ENCODE data around the gene SPAG16. TPM values are rescaled to one million over a fixed set of nuclear protein-coding genes. Genes with fewer than 3 reads are reported as not detected.

SPAG16 gene
- total RNA-seq, 1 experiment from 2014 or later: 0.30 TPM

DNA sequence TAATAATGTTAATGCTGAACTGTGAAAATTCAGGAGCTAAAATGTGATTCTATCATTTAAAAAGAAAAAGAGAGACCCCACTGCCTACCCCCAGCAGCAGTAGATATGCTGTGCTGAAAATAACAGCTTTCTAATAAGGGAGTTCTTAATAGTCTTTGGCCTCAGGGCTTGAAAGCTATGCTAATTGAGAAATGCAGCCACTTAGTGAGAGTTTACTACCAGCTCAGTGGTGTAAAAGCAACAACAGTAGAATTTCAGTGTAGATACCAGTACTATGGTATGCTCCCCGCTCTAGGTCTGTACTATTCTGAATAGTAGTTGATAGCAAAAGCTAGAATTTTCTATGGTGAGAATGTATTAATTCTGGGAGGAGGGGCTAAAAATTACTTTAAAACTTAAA, 823.5 kb downstream of the SPAG16 start:
- Histone ChIP-seq H3K9me2 (ENCODE audit: insufficient read depth) (no peaks in the 10 kb centered on the region), H3K4me3 (replicated peaks in 1 of 2; ENCODE audit: low read depth in 1 of 2, low read length in 2 of 2) (no peak overlapping the region), H2AFZ (ENCODE audit: low read depth, low read length, poor library complexity, severe bottlenecking) (no peak overlapping the region), H3K27me3 (ENCODE audit: insufficient read depth, low read length) (no peaks in the 10 kb centered on the region), H3K9ac (ENCODE audit: low read length) (no peak overlapping the region), H3K79me2 (ENCODE audit: insufficient read depth, low read length) (no peaks in the 10 kb centered on the region), H4K20me1 (ENCODE audit: insufficient read depth) (no peaks in the 10 kb centered on the region), H3K4me1 (ENCODE audit: control insufficient read depth in 1 of 2, insufficient read depth in 2 of 2, low read length in 2 of 2) (no peaks in the 10 kb centered on the region; a peak in 1 of 4 replicates), H3K4me2 (ENCODE audit: low read length) (no peak overlapping the region), H3K9me3 (ENCODE audit: control insufficient read depth in 1 of 2, insufficient read depth in 1 of 2, low read depth in 1 of 2, low read length in 2 of 2) (no peaks in the 10 kb centered on the region), H3K27ac (ENCODE audit: low read depth, low read length) (no peak overlapping the region), H3K36me3 (ENCODE audit: control insufficient read depth in 1 of 2, insufficient read depth in 2 of 2, low read length in 2 of 2) (no peaks in the 10 kb centered on the region)
- intact Hi-C loops (cut with micrococcal nuclease): no loop called here
- ATAC-seq: no peak
- no TSS peak for BruUV-seq (replicated peaks)
- POLR2A ChIA-PET: no interaction called here
- RAD21 ChIA-PET (ENCODE audit: low non-redundant PET in 1 of 2, low total read pairs in 2 of 2, uncharacterized antibody in 2 of 2, unreplicated experiment in 2 of 2): no interaction called here
- no peak for DNase-seq (ENCODE audit: low read depth, low spot score)
- CTCF ChIA-PET: no interaction called here
- TF ChIP-seq CEBPB (IDR thresholded peaks at IDR 0.05; ENCODE audit: low read depth): no peak
- TF ChIP-seq, protein P1, sequence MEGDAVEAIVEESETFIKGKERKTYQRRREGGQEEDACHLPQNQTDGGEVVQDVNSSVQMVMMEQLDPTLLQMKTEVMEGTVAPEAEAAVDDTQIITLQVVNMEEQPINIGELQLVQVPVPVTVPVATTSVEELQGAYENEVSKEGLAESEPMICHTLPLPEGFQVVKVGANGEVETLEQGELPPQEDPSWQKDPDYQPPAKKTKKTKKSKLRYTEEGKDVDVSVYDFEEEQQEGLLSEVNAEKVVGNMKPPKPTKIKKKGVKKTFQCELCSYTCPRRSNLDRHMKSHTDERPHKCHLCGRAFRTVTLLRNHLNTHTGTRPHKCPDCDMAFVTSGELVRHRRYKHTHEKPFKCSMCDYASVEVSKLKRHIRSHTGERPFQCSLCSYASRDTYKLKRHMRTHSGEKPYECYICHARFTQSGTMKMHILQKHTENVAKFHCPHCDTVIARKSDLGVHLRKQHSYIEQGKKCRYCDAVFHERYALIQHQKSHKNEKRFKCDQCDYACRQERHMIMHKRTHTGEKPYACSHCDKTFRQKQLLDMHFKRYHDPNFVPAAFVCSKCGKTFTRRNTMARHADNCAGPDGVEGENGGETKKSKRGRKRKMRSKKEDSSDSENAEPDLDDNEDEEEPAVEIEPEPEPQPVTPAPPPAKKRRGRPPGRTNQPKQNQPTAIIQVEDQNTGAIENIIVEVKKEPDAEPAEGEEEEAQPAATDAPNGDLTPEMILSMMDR (IDR thresholded peaks at IDR 0.05 in 2 of 3, conservative IDR thresholded peaks at IDR 0.05 in 1 of 3; ENCODE audit: borderline replicate concordance in 1 of 3, insufficient read depth in 1 of 3, low read depth in 2 of 3, low read length in 2 of 3): no peak
- no peak for TF ChIP-seq ELF1 (IDR thresholded peaks at IDR 0.05; ENCODE audit: borderline replicate concordance, low read depth)
- no peak for TF ChIP-seq JUND (IDR thresholded peaks at IDR 0.05)
- TF ChIP-seq, protein P2, sequence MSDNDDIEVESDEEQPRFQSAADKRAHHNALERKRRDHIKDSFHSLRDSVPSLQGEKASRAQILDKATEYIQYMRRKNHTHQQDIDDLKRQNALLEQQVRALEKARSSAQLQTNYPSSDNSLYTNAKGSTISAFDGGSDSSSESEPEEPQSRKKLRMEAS (IDR thresholded peaks at IDR 0.05): no peak
- TF ChIP-seq FOSL1 (IDR thresholded peaks at IDR 0.05; ENCODE audit: low read depth): no peak
- no peak for TF ChIP-seq CBX3 (IDR thresholded peaks at IDR 0.05; ENCODE audit: low read depth)
- no peak for TF ChIP-seq SRF (IDR thresholded peaks at IDR 0.05; ENCODE audit: low read depth)
- no peak for TF ChIP-seq YY1 (IDR thresholded peaks at IDR 0.05; ENCODE audit: extremely low read depth, insufficient replicate concordance, low read depth, low read length)
- TF ChIP-seq SIN3A (IDR thresholded peaks at IDR 0.05; ENCODE audit: low read depth): no peak
- TF ChIP-seq EZH2phosphoT487 (IDR thresholded peaks at IDR 0.05; ENCODE audit: borderline replicate concordance): no peak
- TF ChIP-seq, protein P3, sequence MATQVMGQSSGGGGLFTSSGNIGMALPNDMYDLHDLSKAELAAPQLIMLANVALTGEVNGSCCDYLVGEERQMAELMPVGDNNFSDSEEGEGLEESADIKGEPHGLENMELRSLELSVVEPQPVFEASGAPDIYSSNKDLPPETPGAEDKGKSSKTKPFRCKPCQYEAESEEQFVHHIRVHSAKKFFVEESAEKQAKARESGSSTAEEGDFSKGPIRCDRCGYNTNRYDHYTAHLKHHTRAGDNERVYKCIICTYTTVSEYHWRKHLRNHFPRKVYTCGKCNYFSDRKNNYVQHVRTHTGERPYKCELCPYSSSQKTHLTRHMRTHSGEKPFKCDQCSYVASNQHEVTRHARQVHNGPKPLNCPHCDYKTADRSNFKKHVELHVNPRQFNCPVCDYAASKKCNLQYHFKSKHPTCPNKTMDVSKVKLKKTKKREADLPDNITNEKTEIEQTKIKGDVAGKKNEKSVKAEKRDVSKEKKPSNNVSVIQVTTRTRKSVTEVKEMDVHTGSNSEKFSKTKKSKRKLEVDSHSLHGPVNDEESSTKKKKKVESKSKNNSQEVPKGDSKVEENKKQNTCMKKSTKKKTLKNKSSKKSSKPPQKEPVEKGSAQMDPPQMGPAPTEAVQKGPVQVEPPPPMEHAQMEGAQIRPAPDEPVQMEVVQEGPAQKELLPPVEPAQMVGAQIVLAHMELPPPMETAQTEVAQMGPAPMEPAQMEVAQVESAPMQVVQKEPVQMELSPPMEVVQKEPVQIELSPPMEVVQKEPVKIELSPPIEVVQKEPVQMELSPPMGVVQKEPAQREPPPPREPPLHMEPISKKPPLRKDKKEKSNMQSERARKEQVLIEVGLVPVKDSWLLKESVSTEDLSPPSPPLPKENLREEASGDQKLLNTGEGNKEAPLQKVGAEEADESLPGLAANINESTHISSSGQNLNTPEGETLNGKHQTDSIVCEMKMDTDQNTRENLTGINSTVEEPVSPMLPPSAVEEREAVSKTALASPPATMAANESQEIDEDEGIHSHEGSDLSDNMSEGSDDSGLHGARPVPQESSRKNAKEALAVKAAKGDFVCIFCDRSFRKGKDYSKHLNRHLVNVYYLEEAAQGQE (IDR thresholded peaks at IDR 0.05; ENCODE audit: low read depth): no peak
- TF ChIP-seq EGR1 (IDR thresholded peaks at IDR 0.05; ENCODE audit: low read depth): no peak
- TF ChIP-seq, protein P4, sequence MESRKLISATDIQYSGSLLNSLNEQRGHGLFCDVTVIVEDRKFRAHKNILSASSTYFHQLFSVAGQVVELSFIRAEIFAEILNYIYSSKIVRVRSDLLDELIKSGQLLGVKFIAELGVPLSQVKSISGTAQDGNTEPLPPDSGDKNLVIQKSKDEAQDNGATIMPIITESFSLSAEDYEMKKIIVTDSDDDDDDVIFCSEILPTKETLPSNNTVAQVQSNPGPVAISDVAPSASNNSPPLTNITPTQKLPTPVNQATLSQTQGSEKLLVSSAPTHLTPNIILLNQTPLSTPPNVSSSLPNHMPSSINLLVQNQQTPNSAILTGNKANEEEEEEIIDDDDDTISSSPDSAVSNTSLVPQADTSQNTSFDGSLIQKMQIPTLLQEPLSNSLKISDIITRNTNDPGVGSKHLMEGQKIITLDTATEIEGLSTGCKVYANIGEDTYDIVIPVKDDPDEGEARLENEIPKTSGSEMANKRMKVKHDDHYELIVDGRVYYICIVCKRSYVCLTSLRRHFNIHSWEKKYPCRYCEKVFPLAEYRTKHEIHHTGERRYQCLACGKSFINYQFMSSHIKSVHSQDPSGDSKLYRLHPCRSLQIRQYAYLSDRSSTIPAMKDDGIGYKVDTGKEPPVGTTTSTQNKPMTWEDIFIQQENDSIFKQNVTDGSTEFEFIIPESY (IDR thresholded peaks at IDR 0.05; ENCODE audit: extremely low read depth, insufficient replicate concordance, low read length): no peak
- no peak for TF ChIP-seq POLR2A (IDR thresholded peaks at IDR 0.05; ENCODE audit: borderline replicate concordance, extremely low read depth, insufficient read depth, insufficient read length)
- no peak for TF ChIP-seq EZH2 (IDR thresholded peaks at IDR 0.05)
- TF ChIP-seq RAD21 (IDR thresholded peaks at IDR 0.05; ENCODE audit: low read depth): no peak
- no peak for TF ChIP-seq ZFX (IDR thresholded peaks at IDR 0.05)
- no peak for TF ChIP-seq ZNF274 (IDR thresholded peaks at IDR 0.05; ENCODE audit: low read depth, low read length)
- TF ChIP-seq, protein P5, sequence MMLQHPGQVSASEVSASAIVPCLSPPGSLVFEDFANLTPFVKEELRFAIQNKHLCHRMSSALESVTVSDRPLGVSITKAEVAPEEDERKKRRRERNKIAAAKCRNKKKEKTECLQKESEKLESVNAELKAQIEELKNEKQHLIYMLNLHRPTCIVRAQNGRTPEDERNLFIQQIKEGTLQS (IDR thresholded peaks at IDR 0.05): no peak
